Activated naive CD8-positive, alpha-beta T cell treated with anti-CD3 and anti-CD28 coated beads, Interleukin-2, amount 10 ng/mL, durations not matched to agents 7 days and 5 days (primary cell): ENCODE results near the gene ZNF148. TPM values are rescaled to one million over a fixed set of nuclear protein-coding genes. Genes with fewer than 3 reads are reported as not detected.
"Not testable (repeated sequence)": the region's sequence is repeated elsewhere in the genome, so short reads cannot be mapped to it uniquely, and the experiment has no call there.

Experiments used
- ATAC-seq: fragments of 150-1000 bp; cut with Tn5 transposase; one replicate; pipeline ENCODE4 v1.10.0; 2021; ENCODE audit warnings: low read depth, moderate library complexity
- POLR2A ChIA-PET: fragments of 350-600 bp; sonication (Branson Sonifier 250); formaldehyde crosslinking; loops from one replicate; lab custom pipeline; 2021; ENCODE audit warnings: antibody characterized with exemption; lab: Charles Lee
- DNase-seq: peaks from one replicate; pipeline ENCODE4 v3.0.0; 2021
- H3K27ac Mint-ChIP-seq: one replicate; pipeline ENCODE4 v1.8.0; 2022; ENCODE audit warnings: mild to moderate bottlenecking, mixed read lengths
- H3K27me3 Mint-ChIP-seq: one replicate; pipeline ENCODE4 v1.8.0; 2022; ENCODE audit warnings: mild to moderate bottlenecking, moderate library complexity, mixed read lengths
- H3K36me3 Mint-ChIP-seq: one replicate; pipeline ENCODE4 v1.8.0; 2021; ENCODE audit warnings: mild to moderate bottlenecking, mixed read lengths
- H3K4me1 Mint-ChIP-seq: one replicate; pipeline ENCODE4 v1.8.0; 2021; ENCODE audit warnings: mixed read lengths
- H3K4me3 Mint-ChIP-seq: one replicate; pipeline ENCODE4 v1.8.0; 2022; ENCODE audit warnings: mild to moderate bottlenecking, moderate library complexity, mixed read lengths
- H3K9me3 Mint-ChIP-seq: one replicate; pipeline ENCODE4 v1.8.0; 2021; ENCODE audit warnings: mixed read lengths
- total RNA-seq, 2 experiments: library from RNA; stranded (reverse); gene quantifications; one replicate each; pipeline ENCODE4 v1.2.3, GENCODE V29; 2021

ZNF148 gene
- total RNA-seq, 2 experiments from 2014 or later, result 50.3 to 55.4 TPM

DNA sequence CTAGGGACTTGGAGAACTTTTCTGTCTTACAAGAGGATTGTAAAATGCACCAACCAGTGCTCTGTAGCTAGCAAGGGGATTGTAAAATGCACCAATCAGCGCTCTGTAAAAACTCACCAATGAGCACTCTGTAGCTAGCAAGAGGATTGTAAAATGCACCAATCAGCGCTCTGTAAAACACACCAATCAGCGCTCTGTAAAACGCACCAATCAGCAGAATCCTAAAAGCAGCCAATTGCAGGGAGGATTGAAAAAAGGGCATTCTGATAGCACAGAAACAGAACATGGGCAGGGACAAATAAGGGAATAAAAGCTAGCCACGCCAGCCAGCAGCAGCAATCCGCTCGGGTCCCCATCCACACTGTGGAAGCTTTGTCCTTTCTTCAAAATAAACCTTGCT, 31.8 kb downstream of the ZNF148 start:
- H3K27me3 Mint-ChIP-seq, ATAC-seq, H3K4me1 Mint-ChIP-seq, DNase-seq, POLR2A ChIA-PET, H3K4me3 Mint-ChIP-seq, H3K27ac Mint-ChIP-seq: not testable (repeated sequence)
- peaks cover 52% of the 10 kb centered on the region for H3K36me3 Mint-ChIP-seq
- H3K9me3 Mint-ChIP-seq, result peaks cover 29% of the 10 kb centered on the region

DNA sequence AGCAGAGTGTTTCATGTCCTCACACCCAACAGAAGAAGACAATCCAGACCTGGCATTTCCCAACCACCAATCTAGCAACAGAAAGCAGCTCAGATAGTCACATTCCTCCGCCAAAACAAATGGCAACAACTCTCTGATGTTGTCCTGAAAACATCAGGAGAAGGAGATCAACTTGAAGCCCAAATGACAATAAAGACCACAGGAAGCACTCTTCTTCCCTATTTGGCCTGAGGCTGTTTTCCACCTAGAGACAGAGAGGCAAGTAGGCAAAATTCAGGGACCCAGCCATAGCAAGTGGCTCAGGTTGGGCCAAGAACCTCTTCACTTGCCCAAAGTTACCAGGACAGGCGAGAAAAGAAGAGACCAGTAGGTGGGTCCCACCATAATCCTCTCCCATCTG, 35.0 kb downstream of the ZNF148 start:
- Mint-ChIP-seq H3K27ac (no peak overlapping the region), H3K9me3 (peaks cover 13% of the 10 kb centered on the region), H3K27me3 (no peaks in the 10 kb centered on the region), H3K4me1 (peaks cover 10% of the 10 kb centered on the region), H3K36me3 (peaks cover 46% of the 10 kb centered on the region), H3K4me3 (no peak overlapping the region)
- ATAC-seq (no peak), DNase-seq (no peak)
- POLR2A ChIA-PET, result no interaction called here

GRCh38 chr3:125337506-125337905, 37.6 kb downstream of the ZNF148 start:
- Mint-ChIP-seq H3K27me3 (no peaks in the 10 kb centered on the region), H3K27ac (no peak overlapping the region), H3K36me3 (peaks cover 41% of the 10 kb centered on the region), H3K4me3 (no peak overlapping the region), H3K4me1 (peaks cover 11% of the 10 kb centered on the region), H3K9me3 (peaks cover 7% of the 10 kb centered on the region)
- DNase-seq, result no peak
- ATAC-seq, result no peak
- POLR2A ChIA-PET, result no interaction called here

DNA sequence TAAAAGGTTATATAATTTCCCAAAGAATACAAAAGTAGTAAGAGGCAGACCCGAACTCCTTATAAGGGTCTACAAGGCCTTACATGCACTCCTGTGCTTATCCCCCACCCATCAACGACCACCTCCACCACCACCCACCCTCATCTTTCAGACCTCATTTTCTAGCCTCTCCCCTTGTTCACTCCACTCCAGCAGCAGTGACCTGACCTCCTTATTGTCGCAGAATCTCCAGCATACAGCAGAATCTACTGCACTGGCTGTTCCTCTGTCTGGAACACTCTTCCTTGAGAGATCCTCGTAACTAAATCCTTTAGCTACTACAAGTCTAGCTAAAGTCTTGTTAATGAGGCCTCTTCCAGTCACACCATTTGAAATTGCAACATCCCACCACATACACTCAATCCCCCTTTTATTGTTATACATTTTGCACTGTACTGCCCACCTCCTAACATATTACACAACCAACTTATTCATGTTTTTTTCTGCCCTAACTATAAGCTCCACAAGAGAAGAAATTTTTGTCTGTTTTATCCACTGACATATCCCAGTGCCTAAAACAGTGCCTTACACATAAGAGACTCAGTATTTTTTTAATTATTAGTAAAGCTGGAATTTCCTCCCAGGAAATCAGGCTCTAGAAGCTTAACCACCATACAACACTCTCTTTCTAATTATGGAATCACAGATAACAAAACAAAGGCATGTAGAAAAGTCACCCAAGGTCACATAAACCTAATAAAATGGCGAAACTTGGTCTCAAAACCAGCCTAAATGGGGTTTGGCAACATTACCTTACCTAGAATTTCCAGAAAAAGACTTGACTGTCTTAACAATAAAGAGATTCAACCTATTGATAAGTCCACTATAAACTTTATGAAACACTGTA, 40.2 kb downstream of the ZNF148 start:
- POLR2A ChIA-PET, result no interaction called here
- Mint-ChIP-seq H3K4me3 (no peak overlapping the region), H3K27me3 (no peaks in the 10 kb centered on the region), H3K9me3 (peaks cover 7% of the 10 kb centered on the region), H3K4me1 (peaks cover 11% of the 10 kb centered on the region), H3K36me3 (peaks cover 36% of the 10 kb centered on the region), H3K27ac (no peak overlapping the region)
- no peak for ATAC-seq
- no peak for DNase-seq

GRCh38 chr3:125332504-125332903, 42.6 kb downstream of the ZNF148 start:
- POLR2A ChIA-PET, result no interaction called here
- H3K36me3 Mint-ChIP-seq, result peaks cover 31% of the 10 kb centered on the region
- no peak overlapping the region for H3K27ac Mint-ChIP-seq
- DNase-seq (no peak), ATAC-seq (no peak)
- H3K9me3 Mint-ChIP-seq, result peaks cover 4% of the 10 kb centered on the region
- H3K4me1 Mint-ChIP-seq, result peaks cover 10% of the 10 kb centered on the region
- no peaks in the 10 kb centered on the region for H3K27me3 Mint-ChIP-seq
- no peak overlapping the region for H3K4me3 Mint-ChIP-seq

DNA sequence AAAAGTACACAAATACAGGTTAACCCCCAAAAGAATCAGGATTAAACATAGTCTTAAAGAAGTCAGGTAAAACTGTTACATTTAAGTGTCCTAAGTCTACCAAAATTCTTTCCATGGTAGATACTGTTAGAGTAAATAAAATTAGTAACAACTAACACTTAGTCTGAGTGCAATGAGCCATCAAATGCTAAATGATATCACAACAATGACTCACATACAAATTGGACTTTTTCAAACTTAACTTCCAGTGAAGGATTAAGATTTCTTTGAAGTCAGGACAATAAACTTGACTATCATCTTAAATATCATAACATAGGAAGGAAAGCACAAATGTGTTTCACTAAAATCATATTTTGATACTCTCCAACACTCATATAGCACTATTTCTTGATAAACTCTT, 43.9 kb downstream of the ZNF148 start:
- Mint-ChIP-seq H3K4me1 (peaks cover 9% of the 10 kb centered on the region), H3K4me3 (no peak overlapping the region), H3K27ac (no peak overlapping the region), H3K27me3 (no peaks in the 10 kb centered on the region), H3K36me3 (peaks cover 30% of the 10 kb centered on the region), H3K9me3 (peaks cover 4% of the 10 kb centered on the region)
- no peak for DNase-seq
- POLR2A ChIA-PET, result no interaction called here
- ATAC-seq, result no peak

DNA sequence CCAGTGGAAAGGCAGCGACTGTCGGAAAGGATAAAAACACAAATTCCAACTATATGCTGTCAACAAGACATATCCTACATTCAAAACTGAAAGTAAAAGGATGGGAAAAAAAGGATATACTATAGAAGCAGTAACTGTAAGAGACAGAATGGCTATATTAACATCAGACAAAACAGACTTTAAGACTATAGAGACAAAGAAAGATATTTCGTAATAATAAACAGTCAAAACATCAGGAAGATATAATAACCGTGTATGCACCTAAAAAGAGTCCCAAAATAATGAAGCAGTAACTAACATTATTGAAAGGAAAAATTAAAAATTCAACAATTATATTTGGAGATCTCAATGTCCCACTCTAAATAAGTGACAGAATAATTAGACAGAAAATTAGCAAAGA, 48.2 kb downstream of the ZNF148 start:
- POLR2A ChIA-PET, result no interaction called here
- no peak overlapping the region for H3K27ac Mint-ChIP-seq
- no peaks in the 10 kb centered on the region for H3K27me3 Mint-ChIP-seq
- H3K4me1 Mint-ChIP-seq, result peaks cover 4% of the 10 kb centered on the region
- no peak overlapping the region for H3K4me3 Mint-ChIP-seq
- DNase-seq (no peak), ATAC-seq (no peak)
- H3K36me3 Mint-ChIP-seq, result peaks cover 44% of the 10 kb centered on the region
- peaks cover 6% of the 10 kb centered on the region for H3K9me3 Mint-ChIP-seq

- no peak for DNase-seq
- ATAC-seq, result no peak
- Mint-ChIP-seq H3K27ac (no peak overlapping the region), H3K9me3 (peaks cover 6% of the 10 kb centered on the region), H3K4me1 (peaks cover 1% of the 10 kb centered on the region), H3K36me3 (peaks cover 42% of the 10 kb centered on the region), H3K4me3 (no peak overlapping the region), H3K27me3 (no peaks in the 10 kb centered on the region)
- POLR2A ChIA-PET, result no interaction called here
These were observed 49.4 kb downstream of the ZNF148 start for GRCh38 chr3:125325746-125326145.

GRCh38 chr3:125324341-125324740, 50.8 kb downstream of the ZNF148 start:
- H3K4me1 Mint-ChIP-seq, result peaks cover 1% of the 10 kb centered on the region
- H3K4me3 Mint-ChIP-seq, result no peak overlapping the region
- POLR2A ChIA-PET, result no interaction called here
- H3K9me3 Mint-ChIP-seq, result peaks cover 6% of the 10 kb centered on the region
- no peak for ATAC-seq
- H3K27me3 Mint-ChIP-seq, result no peaks in the 10 kb centered on the region
- H3K36me3 Mint-ChIP-seq, result peaks cover 46% of the 10 kb centered on the region
- no peak for DNase-seq
- no peak overlapping the region for H3K27ac Mint-ChIP-seq

GRCh38 chr3:125322917-125323316, 52.2 kb downstream of the ZNF148 start:
- POLR2A ChIA-PET, result no interaction called here
- H3K4me3 Mint-ChIP-seq, result no peak overlapping the region

DNA sequence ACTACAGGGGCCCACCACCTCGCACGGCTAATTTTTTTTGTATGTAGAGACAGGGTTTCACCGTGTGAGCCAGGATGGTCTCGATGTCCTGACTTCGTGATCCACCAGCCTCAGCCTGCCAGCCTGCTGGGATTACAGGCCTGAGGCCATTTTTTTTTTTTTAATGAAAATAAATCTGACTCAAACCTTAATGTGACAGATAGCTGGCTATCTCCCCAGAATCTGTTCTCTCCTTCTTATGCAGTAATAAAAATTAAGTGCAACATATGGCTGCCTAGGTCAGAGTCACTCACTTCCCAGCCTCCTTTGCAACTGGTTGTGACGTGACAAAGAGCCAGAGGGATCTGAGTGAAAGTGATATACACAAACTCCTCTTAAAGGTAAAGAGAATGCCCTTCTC, 53.0 kb downstream of the ZNF148 start:
- peaks cover 2% of the 10 kb centered on the region for H3K4me1 Mint-ChIP-seq
- no peak overlapping the region for H3K4me3 Mint-ChIP-seq
- no peak for DNase-seq
- H3K36me3 Mint-ChIP-seq, result peaks cover 51% of the 10 kb centered on the region
- POLR2A ChIA-PET, result no interaction called here
- H3K27ac Mint-ChIP-seq, result no peak overlapping the region
- no peaks in the 10 kb centered on the region for H3K27me3 Mint-ChIP-seq
- H3K9me3 Mint-ChIP-seq, result peaks cover 6% of the 10 kb centered on the region
- ATAC-seq, result no peak

More at GRCh38 chr3:125322917-125323316, 52.2 kb downstream of the ZNF148 start:
- Mint-ChIP-seq H3K4me1 (peaks cover 2% of the 10 kb centered on the region), H3K27ac (no peak overlapping the region), H3K27me3 (no peaks in the 10 kb centered on the region), H3K36me3 (peaks cover 51% of the 10 kb centered on the region), H3K9me3 (peaks cover 6% of the 10 kb centered on the region)
- no peak for DNase-seq
- ATAC-seq, result no peak

DNA sequence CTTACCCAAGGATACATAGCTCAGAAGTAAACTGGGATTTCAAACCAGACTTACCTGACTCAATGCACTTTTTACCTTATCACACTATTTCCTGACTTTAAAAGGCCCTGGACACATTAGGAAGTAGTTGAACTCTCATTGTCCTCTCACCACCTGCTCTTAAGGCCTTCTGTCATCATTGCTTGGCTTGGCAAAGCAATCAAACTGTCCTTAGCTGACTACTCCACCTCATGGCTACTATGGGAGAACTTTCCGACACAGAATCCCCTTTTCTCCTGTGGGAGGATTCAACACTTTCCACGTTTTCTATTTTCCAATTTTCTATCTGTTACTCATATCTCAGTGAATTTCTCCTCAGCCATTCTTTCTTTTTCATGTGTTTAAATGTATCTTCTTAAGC, 55.4 kb downstream of the ZNF148 start:
- DNase-seq (no peak), ATAC-seq (no peak)
- Mint-ChIP-seq H3K4me1 (peaks cover 6% of the 10 kb centered on the region), H3K27ac (no peak overlapping the region), H3K36me3 (peaks cover 46% of the 10 kb centered on the region), H3K9me3 (no peaks in the 10 kb centered on the region), H3K27me3 (no peaks in the 10 kb centered on the region), H3K4me3 (no peak overlapping the region)
- POLR2A ChIA-PET, result no interaction called here

DNA sequence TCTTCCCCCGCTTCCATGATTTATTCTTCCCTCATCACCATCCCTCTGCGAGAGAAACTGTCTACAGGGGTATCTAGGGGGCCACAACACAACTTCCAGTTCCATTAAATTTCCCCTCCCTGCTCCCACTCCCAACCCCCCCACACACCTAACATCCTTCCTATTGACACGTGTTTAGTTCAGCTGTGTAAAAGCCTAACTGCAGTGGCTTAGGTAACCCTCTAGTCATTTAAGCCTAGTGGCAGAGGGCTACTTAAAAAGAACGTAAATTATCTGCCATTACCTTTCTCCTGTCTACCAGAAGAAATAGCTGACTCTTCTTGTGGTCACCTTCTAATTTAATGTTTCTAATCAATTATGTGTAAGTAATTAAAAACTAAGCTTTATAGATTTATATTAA, 56.3 kb downstream of the ZNF148 start:
- ATAC-seq (no peak), DNase-seq (no peak)
- Mint-ChIP-seq H3K9me3 (no peaks in the 10 kb centered on the region), H3K27me3 (no peaks in the 10 kb centered on the region), H3K36me3 (peaks cover 51% of the 10 kb centered on the region), H3K4me3 (no peak overlapping the region), H3K4me1 (peaks cover 5% of the 10 kb centered on the region), H3K27ac (no peak overlapping the region)
- POLR2A ChIA-PET, result no interaction called here

DNA sequence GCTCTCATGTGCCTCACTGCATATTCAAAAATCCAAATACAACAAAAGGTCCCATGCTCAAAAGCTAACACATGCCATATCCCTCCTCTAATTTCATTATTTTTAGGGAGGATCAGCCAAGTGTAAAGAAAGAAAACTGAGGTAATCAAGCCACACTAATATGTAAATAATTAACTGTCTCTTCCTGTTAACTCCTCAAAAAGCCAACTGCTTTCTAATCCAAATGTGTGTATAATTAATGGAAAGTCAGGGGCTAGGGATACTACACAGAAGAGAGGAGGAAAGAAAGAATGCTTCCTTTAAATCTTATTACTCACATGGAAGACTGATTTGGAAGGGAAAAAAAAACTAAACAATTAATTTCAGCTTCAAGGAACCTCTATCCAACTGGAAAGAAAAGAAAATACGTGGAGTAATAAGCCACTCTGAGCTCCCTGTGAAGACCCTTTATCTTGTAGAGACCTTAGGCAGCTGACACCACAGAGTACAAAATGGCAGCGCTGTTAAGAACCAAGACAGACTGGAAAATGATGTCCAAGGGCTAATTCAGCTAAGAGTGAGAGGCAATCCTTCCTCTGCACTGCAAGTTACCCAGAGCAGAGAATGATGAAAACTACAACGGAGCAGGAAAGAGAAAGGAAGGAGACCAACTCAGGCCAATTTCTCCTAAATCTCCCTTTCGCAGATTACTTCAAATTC, 56.8 kb downstream of the ZNF148 start:
- Mint-ChIP-seq H3K4me3 (no peak overlapping the region), H3K4me1 (peaks cover 6% of the 10 kb centered on the region), H3K36me3 (peaks cover 49% of the 10 kb centered on the region), H3K27me3 (no peaks in the 10 kb centered on the region), H3K27ac (no peak overlapping the region), H3K9me3 (peaks cover 1% of the 10 kb centered on the region)
- POLR2A ChIA-PET, result no interaction called here
- no peak for ATAC-seq
- no peak for DNase-seq
